Stimulated activated CD8-positive, alpha-beta memory T cell treated with anti-CD3 and anti-CD28 coated beads, Interleukin-7, amount 100 ng/mL, for 1 hour (primary cell): Measurements from ENCODE around the gene GULP1.
"Not testable (repeated sequence)": the region's sequence is repeated elsewhere in the genome, so short reads cannot be mapped to it uniquely, and the experiment has no call there.

ENCODE experiments used
- DNase-seq, 2 donors: peaks; one replicate each; pipeline ENCODE4 v3.0.0-alpha.2; 2020; ENCODE audit warnings: low read depth in 2 of 2

GULP1 gene

DNA sequence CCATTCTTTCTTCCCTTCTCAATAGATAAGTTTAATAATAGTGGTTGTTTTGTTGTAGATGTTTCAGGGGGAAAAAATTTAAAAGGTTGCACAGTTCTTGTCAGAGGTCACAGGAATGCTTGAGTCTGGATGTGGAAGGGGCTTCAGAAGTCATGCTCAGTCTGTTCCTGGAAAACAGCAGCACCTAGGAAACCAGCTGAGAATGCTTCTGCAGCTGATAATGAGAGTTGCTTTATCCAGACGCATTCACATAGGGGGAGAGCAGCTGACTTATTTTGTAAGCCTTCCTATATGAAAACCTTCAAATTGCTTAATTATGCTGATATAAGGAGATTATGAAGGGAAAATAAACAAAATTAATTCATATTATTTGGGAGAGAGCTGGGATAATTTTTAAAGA, 235.5 kb downstream of the GULP1 start:
- DNase-seq: no peak

DNA sequence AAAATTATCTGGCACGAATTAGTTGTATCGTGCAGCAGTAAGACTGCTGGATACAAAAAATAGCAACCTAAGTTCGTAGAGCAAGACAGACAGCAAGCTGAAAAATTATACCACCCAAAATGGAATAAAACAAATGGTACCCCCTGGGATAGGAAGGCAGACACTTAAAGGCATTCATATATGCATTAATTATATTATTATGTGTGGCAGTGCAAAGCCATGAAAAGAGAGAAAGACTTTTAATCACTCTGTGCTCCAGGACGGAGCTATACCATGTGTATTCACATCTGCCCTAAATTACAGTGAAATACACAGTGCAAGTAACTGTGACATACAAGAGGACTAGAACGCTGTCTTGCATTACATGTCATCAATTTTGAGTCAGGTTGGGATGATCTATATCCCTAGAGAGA, 235.9 kb downstream of the GULP1 start:
- no peak for DNase-seq

DNA sequence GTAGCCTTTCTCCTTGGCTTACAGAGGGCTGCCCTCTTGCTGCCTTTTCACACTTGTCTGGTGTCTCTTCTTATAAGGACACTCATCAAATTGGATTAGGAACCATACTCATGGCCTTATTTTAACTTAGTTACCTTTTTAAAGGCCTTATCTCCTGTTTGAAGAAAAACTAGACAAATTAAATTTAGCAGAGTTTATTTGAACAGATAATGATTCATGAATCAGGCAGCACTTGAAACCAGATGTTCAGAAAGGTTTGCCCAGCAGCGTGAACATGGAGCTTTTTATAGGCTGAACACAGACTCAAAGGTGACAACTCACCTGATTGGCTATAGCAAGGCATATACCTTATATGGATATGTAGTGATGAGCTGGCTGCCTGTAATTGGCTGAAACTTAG, 238.0 kb downstream of the GULP1 start:
- DNase-seq: no peak

DNA sequence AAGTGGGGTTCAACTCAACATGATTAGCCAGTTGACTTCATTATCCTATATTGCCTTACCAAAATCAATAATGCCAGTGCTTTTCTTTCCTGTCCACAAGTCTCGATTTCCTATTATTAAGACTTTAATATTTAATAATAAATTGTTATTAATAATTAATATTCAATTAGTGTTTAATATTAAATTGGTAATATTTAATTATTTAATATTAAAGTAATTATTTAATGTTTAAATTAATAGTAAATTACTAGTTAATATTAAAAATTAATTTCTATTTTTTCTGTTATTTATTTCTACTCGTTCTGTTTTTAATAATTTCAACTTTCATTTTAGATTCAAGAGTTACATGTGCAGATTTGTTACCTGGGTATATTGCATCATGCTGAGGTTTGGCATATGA, 243.2 kb downstream of the GULP1 start:
- DNase-seq: no peak

DNA sequence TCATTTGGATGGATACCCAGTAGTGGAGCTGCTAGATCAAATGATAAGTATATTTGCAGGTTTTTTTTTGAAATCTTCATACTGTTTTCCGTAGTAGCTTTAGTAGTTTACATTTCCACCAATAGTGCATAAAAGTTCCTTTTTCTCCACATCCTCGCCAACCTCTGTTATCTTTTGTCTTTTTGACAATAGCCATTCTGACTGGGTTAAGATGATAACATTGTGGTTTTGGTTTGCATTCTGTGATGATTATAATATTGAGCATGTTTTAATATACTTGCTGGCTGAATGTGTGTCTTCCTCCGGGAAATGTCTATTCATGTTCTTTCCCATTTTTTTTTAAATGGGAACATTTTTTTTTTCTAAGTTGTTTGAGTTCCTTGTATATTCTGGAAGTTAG, 260.0 kb downstream of the GULP1 start:
- no peak for DNase-seq

DNA sequence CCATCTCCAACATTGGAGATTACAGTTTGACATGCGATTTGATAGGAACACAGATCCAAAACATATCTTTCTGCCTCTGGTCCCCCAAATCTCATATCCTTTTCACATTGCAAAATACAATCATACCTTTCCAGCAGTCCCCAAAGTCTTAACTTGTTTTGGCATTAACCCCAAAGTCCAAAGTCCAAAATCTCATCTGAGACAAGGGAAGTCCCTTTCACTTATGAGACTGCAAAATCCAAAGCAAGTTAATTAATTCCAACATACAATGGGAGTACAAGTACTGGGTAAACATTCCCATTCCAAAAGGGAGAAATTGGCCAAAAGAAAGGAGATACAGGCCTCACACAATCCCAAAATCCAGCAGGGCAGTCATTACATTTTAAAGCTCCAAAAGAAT, 265.4 kb downstream of the GULP1 start:
- no peak for DNase-seq

DNA sequence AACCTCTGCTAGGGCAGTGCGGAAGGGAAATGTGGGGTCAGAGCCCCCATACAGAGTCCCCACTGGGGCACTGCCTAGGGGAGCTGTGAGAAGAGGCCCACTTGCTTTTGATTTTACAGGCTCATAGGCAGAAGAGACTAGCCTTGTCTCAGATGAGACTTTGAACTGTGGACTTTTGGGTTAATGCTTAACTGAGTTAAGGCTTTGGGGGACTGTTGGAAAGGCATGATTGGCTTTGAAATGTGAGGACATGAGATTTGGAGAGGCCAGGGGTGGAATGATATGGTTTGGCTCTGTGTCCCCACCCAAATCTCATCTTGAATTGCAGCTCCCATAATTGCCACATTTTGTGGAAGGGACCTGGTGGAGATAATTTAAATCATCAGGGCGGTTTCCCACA, 267.8 kb downstream of the GULP1 start:
- not testable (repeated sequence) for DNase-seq

DNA sequence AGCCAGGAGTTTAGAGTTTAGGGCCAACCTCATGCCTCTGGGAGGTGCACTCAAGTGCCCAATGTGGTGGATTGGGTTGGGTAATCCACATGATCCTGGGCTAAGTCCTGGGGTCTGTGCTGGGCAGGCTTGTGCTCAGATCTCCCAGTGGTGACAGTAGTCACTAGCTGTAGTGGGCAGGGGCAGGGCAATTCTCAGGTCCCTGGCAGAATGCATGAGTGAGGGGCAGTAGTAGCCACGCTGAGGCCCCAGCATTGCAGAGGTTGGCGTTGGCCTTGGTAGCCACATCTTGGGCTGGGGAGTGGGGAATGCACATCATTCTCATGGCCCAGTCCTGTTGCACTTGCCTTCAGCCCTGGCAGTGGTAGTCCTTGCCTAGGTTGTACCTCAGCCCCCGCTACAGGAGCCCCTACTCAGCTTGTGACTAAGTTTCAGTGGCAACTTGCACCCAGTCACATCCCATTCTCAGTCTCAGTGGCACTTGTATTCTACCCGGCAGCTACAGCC, 269.9 kb downstream of the GULP1 start:
- no peak for DNase-seq

DNA sequence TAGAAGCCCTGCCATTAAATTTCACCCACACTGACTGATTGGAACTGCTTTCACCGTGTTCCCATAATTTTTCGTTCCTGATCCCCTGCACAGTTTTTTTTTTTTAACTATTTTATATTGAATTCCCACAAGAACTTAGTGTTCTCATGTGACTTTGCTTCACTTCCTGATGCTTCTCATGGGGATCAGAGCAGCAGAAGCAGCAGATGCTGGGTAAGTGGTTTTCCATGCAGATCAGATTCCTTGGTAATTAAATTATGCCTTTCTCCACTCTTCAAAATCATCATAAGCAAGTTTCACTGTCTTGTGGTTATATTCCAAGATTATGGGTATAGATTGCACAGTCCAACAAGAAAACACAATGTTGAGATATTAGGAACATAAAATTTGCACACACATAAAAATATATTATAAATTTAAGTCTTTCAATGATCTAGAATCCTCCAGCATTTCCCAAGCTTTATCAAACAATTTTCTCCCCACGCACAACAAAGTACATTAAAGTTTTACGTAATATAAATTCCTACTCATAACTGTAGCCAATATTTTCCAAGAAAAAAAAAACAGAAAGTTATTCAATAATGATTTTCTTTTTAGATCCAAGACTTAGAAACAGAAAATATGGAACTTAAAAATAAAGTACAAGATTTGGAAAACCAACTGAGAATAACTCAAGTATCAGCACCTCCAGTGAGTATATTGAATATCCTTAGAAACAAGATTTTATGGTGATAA, 277.9 kb downstream of the GULP1 start:
- DNase-seq: no peak

DNA sequence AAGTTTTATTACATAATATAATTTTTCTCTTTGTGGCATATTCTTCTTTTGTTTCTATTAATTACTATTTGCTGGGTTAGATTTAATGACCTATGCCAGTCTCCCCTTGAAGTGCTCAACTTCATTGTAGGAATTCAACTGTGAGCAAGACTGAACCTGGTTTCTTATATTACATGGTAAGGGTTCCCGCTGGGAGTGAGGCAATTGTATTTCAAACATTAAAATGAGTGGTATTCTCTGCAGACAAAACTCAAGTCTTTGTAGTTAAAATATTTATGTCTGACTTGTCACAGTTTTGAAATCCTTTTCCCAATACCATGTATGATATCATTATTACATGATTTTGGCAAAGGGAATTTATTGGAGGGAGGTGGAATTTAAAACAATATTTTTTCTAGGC, 278.7 kb downstream of the GULP1 start:
- DNase-seq: no peak

DNA sequence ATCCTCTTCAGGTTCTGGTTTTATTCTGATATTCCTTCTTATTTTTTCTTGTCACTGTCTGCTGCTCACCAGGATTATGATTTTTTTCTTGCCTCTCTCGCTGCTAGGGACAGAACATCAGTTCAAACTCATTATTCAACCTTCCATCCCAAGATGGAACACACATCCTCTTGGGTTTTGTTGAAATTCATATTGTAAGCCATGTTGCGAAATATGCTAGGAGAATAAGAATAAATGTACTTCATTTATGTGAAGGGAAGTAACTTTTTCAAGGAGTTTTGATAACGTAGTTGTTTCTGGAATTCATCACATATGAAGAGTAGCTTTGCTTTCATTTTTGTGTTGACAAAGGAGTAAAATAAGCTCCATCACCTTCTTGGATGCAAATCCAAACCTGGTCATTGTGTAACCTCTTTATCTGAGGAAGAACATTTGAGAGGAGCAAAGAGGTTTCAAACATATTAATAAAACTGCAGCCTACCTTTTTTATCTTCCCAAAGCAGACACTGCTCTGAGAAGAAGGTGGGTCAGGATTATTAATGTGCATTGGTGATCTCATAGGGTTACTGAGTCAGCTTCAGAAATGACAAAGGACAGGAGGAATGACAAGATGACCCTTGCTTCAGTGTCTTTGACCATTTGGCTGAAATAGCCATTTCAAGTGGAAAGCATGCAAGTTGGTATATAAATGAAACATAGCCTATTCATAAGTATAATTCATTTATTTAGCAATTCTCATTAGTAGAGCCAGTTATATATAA, 280.0 kb downstream of the GULP1 start:
- no peak for DNase-seq

DNA sequence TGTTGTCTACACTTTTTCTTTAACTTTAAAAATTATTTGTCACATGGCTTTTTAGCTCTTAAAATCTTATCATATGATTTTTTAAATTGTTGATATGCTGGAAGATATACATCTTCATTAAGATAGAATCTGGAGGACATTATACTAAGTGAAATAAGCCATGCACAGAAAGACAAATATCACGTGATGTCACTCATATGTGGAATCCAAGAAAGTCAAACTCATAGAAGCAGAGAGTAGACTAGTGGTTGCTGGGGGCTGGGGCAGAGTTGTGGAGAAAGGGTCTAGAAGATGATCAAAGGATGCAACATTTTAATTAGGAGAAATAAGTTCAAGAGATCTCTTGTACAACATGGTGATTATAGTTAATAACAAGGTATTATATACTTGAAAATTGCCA, 280.9 kb downstream of the GULP1 start:
- DNase-seq: no peak

DNA sequence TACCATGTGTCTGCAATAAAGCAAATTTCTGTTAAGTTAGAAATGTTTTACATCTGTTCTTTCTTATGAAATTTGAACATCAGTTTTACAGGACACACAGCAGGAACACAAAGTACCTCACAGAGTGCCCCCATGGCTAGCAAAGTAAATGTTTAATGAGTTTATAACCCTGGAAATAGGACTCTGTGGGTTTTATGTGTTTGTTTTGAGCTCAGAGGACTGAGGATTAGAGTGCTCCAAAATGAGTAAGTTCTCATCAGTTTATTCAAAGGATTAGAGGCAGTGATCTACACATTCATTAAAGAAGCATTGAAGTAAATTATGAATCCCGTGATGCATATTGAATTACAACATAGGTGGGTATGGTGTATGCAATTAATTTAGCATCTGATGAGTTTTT, 281.8 kb downstream of the GULP1 start:
- DNase-seq: no peak

DNA sequence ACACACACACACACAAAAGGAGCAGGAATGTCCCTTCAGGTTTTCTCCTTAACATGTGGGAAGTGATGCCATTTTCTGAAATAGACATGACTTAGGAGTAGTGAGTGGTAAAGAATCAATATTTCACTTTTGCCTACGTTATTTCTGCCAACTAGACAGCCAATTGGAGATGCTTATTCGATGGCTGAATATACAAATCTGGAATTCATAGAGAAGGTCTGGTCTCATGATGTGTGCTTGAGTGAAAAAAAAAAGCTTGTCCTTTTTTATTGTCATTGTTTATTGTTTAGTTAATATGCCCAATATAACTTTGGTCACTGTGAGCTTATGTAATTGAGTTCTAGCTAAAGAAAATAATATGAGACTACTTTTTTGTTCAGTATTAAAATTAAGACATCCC, 284.3 kb downstream of the GULP1 start:
- DNase-seq: no peak

DNA sequence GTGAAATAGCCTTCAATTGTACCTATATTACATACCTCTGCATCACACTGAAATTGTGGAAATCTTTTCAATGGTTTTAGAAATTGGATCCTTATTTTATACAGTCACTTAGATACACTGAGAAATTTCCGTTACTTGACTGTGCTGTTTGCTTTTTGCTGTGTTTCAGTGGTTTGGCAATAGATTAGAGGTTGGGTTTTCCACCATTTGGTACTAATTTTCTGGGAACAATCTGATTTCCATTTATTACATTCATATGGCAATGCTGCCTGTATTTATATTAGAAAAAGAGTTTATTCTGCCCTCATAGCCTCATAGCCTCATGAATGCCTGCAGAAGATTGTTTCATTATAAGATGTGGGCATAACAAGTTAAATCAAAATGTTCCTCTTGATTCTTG, 285.0 kb downstream of the GULP1 start:
- no peak for DNase-seq

DNA sequence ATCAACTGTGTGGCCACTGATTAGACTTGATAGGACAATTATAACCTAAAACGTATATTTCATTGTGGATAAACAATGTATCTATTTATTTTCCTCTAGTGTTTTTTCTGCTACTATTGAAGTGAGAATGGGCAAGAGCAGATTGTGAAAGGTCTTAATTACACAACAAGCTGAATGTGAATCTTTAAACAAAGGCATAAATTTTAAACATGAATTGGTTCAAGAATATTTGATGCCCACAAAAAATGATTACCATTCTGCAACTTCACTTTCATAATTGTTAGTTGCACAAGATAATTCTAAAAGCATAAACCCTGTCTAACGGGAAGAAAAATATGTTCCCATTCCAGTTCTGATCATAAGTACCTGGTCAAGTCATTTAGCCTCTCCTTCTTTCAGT, 285.6 kb downstream of the GULP1 start:
- DNase-seq: no peak

DNA sequence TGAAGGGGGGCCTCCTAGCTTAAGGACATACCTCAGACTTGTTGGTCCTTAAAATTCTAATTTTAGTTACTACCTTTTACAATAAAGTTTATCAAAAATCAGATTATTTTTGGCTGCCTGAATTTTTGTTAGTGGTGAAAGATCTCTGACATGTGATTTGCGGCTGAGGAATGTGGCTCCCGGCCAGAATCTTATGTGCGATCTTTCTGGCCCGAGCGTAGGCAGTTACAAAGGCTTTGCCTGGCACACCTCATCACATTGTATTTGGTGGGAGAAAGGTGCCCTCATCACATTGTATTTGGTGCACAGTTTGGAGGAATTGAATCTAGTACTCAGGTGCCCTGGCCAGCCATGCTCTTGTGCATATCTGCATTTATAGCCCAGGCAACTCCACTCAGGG, 289.1 kb downstream of the GULP1 start:
- no peak for DNase-seq

DNA sequence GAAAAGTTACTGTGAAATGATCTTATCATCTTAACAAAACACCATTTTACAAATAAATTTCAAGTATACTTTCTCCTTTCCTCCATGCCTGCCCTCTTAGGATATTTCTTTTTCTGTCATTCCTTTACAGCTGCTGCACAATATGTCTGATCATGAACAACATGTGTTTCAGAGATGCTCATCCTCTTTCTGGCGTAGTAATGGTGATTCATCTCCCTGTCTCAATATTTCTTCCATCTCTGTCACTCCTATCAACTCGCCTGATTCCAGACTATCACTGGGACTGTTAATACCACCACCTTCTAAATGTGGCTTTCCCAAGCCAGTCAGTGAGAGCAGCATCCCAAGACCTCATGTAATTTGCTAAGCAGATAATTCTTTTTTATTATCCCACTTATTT, 290.5 kb downstream of the GULP1 start:
- no peak for DNase-seq

DNA sequence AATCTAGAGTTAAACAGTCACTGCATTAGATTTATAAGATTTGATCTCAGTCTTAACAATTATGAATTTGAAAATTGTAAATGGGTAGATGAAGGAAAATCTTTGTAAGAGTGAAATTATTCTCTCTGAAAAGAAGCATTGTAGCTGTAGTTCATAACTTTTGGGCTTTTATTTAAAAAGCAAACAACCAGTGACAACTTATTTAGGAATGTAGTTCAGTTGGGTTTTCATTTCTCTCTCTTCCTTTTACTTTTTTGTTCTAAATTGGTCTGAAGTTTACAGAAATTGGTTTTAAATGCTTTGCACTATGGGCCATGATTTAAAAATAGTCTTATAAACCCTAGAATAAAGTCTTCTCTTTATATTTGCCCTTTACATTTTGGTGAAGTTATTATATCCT, 296.6 kb downstream of the GULP1 start:
- no peak for DNase-seq

DNA sequence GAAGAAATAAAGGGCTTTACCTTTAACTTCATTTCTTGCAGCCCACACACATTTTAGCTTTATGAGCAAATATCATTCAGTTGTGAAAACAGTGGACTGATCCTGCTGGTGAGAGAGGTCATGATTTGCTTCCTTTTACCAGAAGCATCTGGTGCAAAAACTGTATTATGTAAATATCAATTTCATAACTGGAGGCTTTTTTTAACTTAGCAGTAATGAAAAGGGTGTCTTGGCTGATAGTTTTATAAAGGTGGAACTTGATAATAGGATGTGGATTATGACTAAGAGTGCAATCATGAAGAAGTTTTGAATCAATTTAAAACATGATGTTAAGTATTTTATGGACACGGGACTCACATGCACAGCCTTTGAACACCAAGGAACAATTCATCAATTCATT, 304.4 kb downstream of the GULP1 start:
- DNase-seq: no peak

DNA sequence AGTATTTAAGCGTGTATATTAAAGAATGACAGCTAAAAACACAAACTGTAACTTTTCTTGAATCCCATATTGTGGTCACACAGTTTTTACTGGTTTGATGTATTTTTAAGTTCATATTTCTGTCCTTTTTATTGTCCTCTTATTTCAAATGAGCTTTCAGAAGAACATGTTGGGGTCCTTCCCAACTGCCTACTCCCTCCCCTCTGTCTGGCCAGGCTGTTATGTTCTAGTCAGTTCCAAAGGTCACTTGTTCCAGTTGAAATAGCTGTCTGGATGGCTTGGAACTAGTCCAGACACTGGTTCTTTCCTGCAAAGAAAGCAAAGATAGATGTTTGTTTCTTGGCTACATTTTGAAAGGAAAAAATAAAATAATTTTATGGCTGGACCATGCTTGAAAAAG, 306.9 kb downstream of the GULP1 start:
- DNase-seq: no peak

DNA sequence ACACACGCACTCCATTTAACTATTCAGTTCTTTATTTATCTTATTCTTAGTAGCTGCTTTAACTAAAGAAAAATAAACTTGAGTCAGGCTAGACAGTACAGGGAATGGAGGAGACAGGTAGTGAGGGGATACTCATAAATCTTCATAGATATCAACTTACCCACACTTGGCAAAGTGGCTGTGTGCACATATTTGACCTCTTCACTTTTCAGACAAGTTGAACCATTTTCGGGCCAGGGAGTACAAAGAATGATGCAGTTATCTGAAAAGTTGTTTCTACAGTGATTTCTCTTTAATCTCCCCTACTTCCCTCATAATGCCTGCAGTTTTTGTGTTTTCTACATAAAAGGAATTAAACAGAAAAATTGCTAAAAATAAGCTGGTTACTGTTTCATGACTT, 307.5 kb downstream of the GULP1 start:
- no peak for DNase-seq

DNA sequence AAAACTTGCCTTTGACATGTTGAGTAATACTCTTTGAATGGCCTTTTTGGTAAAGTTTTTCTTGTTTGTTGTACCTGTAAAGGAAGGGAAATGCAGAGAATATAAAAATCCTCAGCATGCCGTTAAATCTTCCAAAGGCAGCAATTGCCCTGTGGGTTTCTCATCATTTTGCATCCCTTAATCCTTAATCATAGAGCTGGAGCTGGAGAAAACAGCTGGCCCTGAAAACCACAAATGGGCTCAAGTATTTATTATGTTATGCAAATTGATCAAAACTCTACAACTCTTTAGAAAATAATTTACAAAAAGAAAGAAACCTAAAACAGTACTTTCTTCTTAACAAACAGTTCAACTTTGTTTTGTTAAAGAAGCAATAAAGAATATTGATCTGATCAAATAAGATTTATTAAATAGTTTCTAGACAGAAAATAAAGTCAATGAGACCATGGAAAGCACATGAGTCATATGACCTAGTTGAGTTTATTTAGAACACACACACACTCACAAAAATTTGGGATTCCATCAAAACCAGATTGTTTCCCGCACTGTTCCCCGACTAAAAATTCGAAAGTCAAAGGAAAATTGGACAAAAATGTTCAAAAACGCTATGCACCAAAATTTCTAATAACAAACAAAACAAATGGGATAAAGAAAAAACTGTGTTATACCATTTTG, 309.0 kb downstream of the GULP1 start:
- DNase-seq: no peak
